Measurements from ENCODE around the gene RAB14.

Gene RAB14

GRCh38 chr9:121221664-121222055 lies 20.0 kb upstream of the RAB14 start:
- in situ Hi-C loops (cut with HindIII; ENCODE audit: low pct_ligation_motif_present, low pct_unique_long_range_greater_than_20kb, low sequenced_read_pairs): no loop called here
- DNase-seq: no peak

- DNase-seq: no peak
- in situ Hi-C loops (cut with HindIII; ENCODE audit: low pct_ligation_motif_present, low pct_unique_long_range_greater_than_20kb, low sequenced_read_pairs): no loop called here
These were observed 19.5 kb upstream of the RAB14 start for GRCh38 chr9:121220996-121221663.

GRCh38 chr9:121219530-121219929 lies 17.9 kb upstream of the RAB14 start:
- in situ Hi-C loops (cut with HindIII; ENCODE audit: low pct_ligation_motif_present, low pct_unique_long_range_greater_than_20kb, low sequenced_read_pairs): no loop called here
- no peak for DNase-seq

- in situ Hi-C loops (cut with HindIII; ENCODE audit: low pct_ligation_motif_present, low pct_unique_long_range_greater_than_20kb, low sequenced_read_pairs): no loop called here
- DNase-seq: no peak
These were observed 16.8 kb upstream of the RAB14 start for GRCh38 chr9:121218357-121219027.

- DNase-seq: no peak
- in situ Hi-C loops (cut with HindIII; ENCODE audit: low pct_ligation_motif_present, low pct_unique_long_range_greater_than_20kb, low sequenced_read_pairs): no loop called here
These were observed 16.1 kb upstream of the RAB14 start for GRCh38 chr9:121217609-121218292.

- no peak for DNase-seq
- in situ Hi-C loops (cut with HindIII; ENCODE audit: low pct_ligation_motif_present, low pct_unique_long_range_greater_than_20kb, low sequenced_read_pairs): no loop called here
These were observed 14.7 kb upstream of the RAB14 start for GRCh38 chr9:121216271-121216805.

- DNase-seq: no peak
- in situ Hi-C loops (cut with HindIII; ENCODE audit: low pct_ligation_motif_present, low pct_unique_long_range_greater_than_20kb, low sequenced_read_pairs): no loop called here
These were observed 12.3 kb upstream of the RAB14 start for GRCh38 chr9:121214005-121214404.

- peak; percentile 83 for DNase-seq
- in situ Hi-C loops (cut with HindIII; ENCODE audit: low pct_ligation_motif_present, low pct_unique_long_range_greater_than_20kb, low sequenced_read_pairs): no loop called here
These were observed 11.6 kb upstream of the RAB14 start for GRCh38 chr9:121213136-121213806.

GRCh38 chr9:121210536-121210935 lies 8.9 kb upstream of the RAB14 start:
- no peak for DNase-seq
- in situ Hi-C loops (cut with HindIII; ENCODE audit: low pct_ligation_motif_present, low pct_unique_long_range_greater_than_20kb, low sequenced_read_pairs): no loop called here

GRCh38 chr9:121207371-121207940 lies 5.8 kb upstream of the RAB14 start:
- DNase-seq: no peak
- in situ Hi-C loops (cut with HindIII; ENCODE audit: low pct_ligation_motif_present, low pct_unique_long_range_greater_than_20kb, low sequenced_read_pairs): no loop called here

- DNase-seq: no peak
- in situ Hi-C loops (cut with HindIII; ENCODE audit: low pct_ligation_motif_present, low pct_unique_long_range_greater_than_20kb, low sequenced_read_pairs): no loop called here
These were observed 5.1 kb upstream of the RAB14 start for GRCh38 chr9:121206516-121207370.

- in situ Hi-C loops (cut with HindIII; ENCODE audit: low pct_ligation_motif_present, low pct_unique_long_range_greater_than_20kb, low sequenced_read_pairs): no loop called here
- no peak for DNase-seq
These were observed 2.9 kb upstream of the RAB14 start for GRCh38 chr9:121204611-121205010.

GRCh38 chr9:121204121-121204520 lies 2.5 kb upstream of the RAB14 start:
- in situ Hi-C loops (cut with HindIII; ENCODE audit: low pct_ligation_motif_present, low pct_unique_long_range_greater_than_20kb, low sequenced_read_pairs): no loop called here
- no peak for DNase-seq

GRCh38 chr9:121201045-121201737 lies 478 bp downstream of the RAB14 start:
- in situ Hi-C loops (cut with HindIII; ENCODE audit: low pct_ligation_motif_present, low pct_unique_long_range_greater_than_20kb, low sequenced_read_pairs): no loop called here
- DNase-seq: peak; percentile 35

GRCh38 chr9:121200356-121200755 lies 1.3 kb downstream of the RAB14 start:
- DNase-seq: no peak
- in situ Hi-C loops (cut with HindIII; ENCODE audit: low pct_ligation_motif_present, low pct_unique_long_range_greater_than_20kb, low sequenced_read_pairs): no loop called here

GRCh38 chr9:121199921-121200320 lies 1.7 kb downstream of the RAB14 start:
- DNase-seq: peak; percentile 7
- in situ Hi-C loops (cut with HindIII; ENCODE audit: low pct_ligation_motif_present, low pct_unique_long_range_greater_than_20kb, low sequenced_read_pairs): no loop called here

GRCh38 chr9:121198512-121199042 lies 3.1 kb downstream of the RAB14 start:
- in situ Hi-C loops (cut with HindIII; ENCODE audit: low pct_ligation_motif_present, low pct_unique_long_range_greater_than_20kb, low sequenced_read_pairs): no loop called here

More at GRCh38 chr9:121198512-121199042, 3.1 kb downstream of the RAB14 start:
- DNase-seq: no peak
